HG02938 (cell line): ENCODE measurements around the gene MPL.

Experiments
- ATAC-seq: cut with Tn5 transposase; IDR thresholded peaks from one replicate; pipeline ENCODE4 v1.9.1; 2021; ENCODE audit warnings: mild to moderate bottlenecking, moderate library complexity; ENCODE audit not compliant: unreplicated experiment

The MPL gene

GRCh38 chr1:43337588-43337987 lies at the start of gene MPL:
TSS of gene MPL (plus strand) at chr1:43337818. CDS start at chr1:43337849, 31 bp downstream.
- no peak for ATAC-seq

GRCh38 chr1:43288058-43288784 lies 49.4 kb upstream of the MPL start:
- no peak for ATAC-seq

DNA sequence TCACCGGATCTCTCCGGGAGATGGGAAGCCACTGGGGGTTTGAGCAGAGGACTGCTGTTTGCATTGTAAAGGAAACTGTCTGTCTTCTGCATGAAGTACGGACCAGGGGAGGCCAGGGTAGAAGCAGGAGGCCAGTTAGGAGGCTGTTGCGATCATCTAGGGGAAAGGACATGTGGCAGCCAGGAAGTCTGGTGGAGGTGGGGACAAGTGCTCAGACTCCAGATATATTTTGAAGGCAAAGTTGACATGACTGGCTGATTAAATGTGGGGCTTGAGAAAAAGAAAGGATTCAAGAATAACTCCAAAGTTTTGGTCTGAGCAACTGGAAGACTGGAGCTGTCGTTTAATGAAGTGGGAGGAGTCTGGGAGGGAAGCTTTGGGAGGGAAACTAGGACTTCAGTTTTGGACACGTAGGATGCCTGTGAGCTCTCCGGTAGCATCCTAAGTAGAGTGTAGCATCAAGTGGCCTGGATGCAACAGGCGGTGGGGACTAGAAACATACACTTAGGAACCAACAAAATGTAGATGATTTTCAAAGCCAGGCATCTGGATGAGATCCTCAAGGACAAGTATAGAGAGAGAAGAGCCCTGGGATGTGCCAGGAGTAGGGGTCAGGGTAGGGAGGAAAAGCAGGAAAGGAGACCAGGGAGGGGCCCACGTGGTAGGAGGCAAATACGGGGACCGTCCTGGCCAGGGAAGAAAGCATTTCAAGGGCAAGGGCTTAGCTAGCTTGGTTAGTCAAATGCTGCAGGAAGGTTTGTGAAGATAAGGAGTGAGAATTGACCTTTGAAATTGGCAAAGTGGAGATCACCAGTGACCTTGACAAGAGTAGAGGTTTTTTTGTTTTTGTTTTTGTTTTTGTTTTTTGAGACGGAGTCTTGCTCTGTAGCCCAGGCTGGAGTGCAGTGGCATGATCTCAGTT lies 48.6 kb upstream of the MPL start:
- ATAC-seq = no peak

- ATAC-seq = no peak
These were observed 45.4 kb upstream of the MPL start for GRCh38 chr1:43292216-43292615.

GRCh38 chr1:43292679-43293078 lies 44.9 kb upstream of the MPL start:
- ATAC-seq = no peak

DNA sequence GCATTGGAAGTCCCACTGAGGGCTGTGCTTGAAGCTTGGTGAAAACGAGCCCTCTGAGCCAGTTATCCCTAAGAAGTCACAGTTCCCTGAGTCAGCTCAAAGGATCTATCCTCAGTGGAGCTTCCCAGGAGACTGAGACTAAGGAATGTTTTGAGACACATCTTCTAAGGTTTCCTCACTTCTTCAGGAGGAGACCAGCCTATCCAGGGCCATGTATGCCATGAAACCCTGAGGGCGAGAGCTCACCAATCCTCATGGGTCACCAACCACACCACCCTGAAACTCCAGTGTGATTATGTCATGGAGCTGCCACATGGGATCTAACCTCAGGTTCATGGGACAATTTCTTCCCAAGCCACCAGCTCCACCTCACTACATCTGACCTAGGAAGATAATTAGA lies 44.4 kb upstream of the MPL start:
- no peak for ATAC-seq

- ATAC-seq = no peak
These were observed 43.5 kb upstream of the MPL start for GRCh38 chr1:43293896-43294760.

GRCh38 chr1:43294761-43295160 lies 42.9 kb upstream of the MPL start:
- ATAC-seq = no peak

- ATAC-seq = no peak
These were observed 41.4 kb upstream of the MPL start for GRCh38 chr1:43296207-43296606.

DNA sequence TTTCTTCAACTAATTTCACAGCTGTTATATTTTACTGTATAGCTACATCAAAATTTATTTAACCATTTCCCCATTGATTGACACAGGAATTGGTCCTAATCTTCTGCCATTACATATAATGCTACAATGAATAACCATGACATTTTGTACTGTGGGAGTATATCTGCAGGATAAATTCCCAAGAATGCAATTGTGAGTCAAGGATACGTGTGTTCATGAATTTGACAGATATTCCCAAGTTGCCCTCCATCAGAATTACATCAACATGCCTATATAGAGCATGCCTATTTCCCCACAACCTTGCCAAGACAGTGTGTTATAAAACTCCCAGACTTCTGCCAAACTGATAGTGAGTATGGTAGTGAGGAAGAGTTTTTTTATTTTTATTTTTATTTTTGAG lies 39.6 kb upstream of the MPL start:
- no peak for ATAC-seq

GRCh38 chr1:43299101-43299500 lies 38.5 kb upstream of the MPL start:
- ATAC-seq = no peak

- ATAC-seq = no peak
These were observed 37.1 kb upstream of the MPL start, which contains the start of gene TIE1 for GRCh38 chr1:43300378-43301094. TSS of gene TIE1 (plus strand) at chr1:43300982. CDS start at chr1:43301072, 90 bp downstream.

DNA sequence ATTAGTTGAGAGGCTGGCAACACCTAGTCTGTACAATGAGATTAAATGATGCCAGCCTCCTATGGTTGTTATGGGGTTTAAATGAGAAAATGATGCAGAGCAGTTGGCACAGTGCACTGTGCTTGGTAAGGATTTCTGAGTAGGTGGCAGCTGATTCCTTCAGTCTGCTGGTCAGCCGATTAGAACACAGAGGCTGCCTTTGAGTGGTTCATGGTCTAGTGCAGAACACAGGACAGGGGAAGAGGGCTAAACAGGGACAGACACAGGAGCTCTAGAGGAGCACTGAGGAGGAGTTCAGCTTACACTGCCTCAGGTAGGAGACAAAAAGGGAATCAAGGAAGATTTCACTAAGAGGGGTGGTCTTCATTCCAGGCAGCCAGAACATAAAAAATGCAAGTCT lies 35.4 kb upstream of the MPL start:
- no peak for ATAC-seq

DNA sequence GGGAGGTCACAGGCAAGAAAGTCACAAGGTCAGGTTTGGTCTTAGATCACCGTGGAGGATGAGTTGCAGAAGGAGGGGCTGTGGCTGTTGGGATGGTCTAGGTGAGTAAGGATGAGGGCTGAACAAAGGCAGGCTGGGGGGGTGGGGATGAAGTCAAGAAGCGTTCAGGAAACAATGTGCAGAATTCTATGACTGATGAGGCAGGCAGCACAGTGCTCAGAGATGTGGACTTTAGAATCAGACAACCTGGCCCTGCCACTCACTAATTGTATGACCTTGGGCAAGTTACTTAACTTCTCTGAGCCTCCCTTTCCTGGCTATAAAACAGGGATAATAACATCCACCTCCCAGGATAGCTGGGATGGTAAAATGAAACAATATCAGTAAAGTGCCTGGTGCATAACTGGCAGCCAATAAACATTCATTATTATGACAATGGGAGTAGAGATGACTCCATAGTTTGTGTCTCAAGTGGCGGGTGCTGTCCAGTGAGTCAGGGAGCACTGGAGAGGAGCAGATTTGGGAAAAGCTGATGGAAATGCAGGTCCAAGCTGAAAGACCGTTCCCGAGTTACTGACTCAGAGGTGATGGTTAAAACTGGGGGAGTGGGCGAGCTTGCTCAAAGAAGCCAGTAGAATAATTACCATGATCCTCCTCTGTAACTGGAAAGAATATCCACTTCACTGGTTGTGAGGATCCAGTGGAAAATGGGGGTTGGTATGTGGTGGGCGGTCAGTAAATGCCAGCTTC lies 34.7 kb upstream of the MPL start:
- ATAC-seq = no peak

DNA sequence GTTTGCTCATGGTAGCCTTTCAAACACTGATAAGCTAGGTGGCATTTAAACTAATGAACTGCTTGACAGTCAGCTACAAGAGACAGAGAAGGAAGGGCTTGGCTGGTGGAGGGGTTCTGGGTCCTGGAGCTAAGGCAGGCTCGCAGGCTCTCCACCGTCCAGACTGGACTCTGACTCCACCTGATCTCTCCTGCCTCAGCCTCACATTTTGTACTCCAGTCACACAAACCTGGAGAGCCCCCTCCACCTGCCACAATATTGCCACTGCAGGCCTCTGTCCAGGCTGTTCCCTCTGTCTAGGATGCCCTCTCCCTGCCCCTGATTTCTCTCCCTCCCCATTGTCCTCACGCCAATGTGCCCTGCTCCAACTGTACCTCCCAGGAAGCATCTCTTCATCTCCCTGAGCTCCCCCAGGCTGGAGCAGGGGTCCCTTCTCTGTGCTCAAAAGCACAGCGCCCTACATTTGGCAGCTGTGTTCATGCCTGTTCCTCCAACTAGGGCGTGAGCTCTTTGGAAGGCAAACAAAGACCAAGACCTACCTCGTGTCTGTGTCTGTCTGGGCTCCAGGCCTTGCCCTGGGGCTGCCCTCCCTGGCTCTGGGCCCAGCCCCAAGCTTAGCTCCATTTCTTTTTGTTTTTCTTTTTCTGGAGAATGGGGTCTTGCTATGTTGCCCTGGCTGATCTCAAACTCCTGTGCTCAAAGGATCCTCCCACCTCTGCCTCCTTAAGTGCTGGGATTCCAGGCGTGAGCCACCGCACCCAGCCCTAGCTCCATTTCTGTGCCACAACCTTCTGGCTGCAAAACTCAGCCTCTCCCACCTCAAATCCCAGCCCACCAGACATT lies 33.9 kb upstream of the MPL start:
- no peak for ATAC-seq

DNA sequence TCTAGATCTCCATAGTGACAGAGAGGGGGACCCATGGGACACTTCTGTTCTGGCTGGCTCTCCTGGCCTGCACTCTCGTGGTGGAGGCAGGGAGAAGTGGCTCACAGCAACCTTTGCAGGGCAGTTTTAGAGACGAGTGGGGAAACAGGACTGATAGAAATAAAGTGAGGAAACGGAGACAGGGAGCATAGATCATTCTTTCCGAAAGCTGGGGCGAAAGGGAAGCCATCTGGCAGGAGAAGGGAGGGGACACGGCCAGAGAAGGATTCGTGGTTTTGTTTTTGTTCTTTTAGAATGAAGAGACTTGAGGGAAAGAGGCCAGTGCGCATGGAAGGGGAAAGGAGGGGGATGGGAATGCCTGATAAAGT lies 33.3 kb upstream of the MPL start:
- no peak for ATAC-seq

DNA sequence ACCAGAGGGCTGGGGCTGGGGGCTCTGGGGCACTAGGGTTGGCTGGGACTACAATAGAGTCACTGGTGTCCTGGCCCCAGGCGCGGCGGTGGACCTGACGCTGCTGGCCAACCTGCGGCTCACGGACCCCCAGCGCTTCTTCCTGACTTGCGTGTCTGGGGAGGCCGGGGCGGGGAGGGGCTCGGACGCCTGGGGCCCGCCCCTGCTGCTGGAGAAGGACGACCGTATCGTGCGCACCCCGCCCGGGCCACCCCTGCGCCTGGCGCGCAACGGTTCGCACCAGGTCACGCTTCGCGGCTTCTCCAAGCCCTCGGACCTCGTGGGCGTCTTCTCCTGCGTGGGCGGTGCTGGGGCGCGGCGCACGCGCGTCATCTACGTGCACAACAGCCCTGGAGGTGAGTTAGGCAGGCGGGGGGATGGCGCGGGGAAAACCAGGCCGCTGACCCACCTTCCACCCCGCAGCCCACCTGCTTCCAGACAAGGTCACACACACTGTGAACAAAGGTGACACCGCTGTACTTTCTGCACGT lies 32.8 kb upstream of the MPL start:
- no peak for ATAC-seq

DNA sequence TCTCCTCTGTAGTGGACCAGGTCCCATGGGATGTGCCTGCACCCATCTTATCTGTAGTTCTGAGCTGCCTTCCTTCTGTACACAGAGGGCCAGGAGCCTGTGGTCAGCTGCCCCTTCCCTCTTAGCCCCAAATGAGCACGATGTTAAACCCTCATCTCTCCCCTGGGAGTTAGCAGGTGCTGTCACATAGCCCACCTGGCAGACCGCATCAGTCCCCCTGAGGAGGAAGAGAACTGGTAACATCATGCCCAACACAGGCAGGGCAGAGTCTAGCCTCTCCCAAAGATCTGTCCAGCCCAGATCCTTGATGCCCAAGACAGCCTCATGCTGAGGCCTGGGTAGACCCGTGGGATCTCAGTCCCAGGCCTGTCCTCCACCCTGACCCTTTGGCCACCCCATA lies 32.2 kb upstream of the MPL start:
- no peak for ATAC-seq
